Kidney tubule cell (primary cell): ENCODE measurements around the gene LRCH4.
A peak's percentile ranks its signal among the peaks of the same experiment; 100 is the strongest.
"Not testable (repeated sequence)": the region's sequence is repeated elsewhere in the genome, so short reads cannot be mapped to it uniquely, and the experiment has no call there.

ENCODE experiments used
- DNase-seq: peaks from one replicate; pipeline ENCODE4 v3.0.0-alpha.2; 2018; ENCODE audit warnings: low spot score

LRCH4 gene

DNA sequence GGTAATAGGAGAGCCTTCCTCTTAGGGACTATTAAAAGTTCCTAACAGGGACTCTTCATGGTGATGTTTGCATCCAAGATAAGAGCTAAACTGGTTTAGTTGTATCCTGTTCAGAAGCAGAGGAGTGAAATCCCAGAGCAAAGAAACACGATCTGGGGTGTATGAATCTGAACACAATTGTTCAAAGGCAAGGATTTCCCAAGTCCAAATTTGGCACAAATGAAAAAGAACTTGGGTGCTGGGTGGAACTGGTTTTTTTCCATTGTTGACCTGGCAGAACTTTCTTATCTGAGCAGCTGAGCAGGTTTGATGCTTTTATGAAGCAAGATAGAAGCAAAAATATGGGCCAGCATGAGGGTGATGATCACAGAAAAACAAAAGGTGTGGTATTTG is 41.0 kb downstream of the LRCH4 start:
- no peak for DNase-seq

DNA sequence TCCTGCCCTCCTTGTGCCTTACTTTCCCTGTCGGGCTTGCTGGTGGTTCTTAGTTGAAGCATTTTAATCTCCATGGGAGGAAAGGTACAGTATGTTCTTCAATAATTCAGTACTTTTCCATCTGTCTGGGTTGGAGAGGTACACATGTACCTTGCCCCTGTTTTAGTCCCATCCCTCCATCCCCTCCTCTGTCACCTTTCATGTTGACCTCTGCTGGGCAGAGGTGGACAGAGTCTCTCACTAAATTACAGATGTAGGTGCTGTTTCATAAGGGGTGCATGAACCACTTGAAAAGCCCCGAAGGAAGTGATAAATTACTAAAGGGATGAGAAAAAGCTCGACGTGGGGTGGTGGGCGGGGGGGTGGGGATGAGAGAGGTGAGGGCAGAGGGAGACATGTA is 41.5 kb downstream of the LRCH4 start:
- no peak for DNase-seq

DNA sequence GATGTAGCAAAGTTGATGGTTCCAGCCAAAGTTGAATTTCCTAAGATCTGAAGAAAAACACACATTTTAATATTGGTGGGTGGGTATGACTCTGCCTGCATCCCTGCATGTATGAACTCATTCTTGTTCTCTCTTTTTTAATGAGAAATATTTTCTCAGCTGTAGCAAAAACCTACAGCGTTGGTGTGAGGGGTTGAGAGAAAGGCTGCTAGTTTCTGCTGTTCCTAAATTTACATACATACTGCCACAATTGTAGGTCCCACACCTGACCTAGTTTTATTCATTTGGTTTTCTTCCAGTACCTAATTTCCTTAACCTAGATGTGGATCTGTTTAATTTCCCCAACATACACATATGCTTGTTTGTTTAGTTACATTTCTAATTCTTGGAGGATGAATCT is 42.3 kb downstream of the LRCH4 start:
- no peak for DNase-seq

DNA sequence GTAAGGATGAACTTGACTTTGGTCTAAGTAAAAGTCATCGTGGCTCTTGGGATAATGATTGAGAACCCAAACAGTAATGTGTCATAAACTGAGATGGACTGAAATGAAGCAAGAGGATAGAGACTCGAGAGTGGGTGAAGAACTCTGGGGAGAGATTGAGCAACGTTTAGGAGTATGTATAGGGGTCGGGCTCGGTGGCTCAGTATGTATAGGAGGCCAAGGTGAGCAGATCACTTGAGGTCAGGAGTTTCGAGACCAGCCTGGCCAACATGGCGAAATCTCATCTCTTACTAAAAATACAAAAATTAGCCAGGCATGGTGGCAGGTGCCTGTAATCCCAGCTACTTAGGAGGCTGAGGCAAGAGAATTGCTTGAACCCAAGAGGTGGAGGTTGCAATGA is 44.6 kb downstream of the LRCH4 start:
- not testable (repeated sequence) for DNase-seq

GRCh38 chr7:100540073-100540723 is 45.7 kb downstream of the LRCH4 start:
- peak; percentile 83 for DNase-seq

DNA sequence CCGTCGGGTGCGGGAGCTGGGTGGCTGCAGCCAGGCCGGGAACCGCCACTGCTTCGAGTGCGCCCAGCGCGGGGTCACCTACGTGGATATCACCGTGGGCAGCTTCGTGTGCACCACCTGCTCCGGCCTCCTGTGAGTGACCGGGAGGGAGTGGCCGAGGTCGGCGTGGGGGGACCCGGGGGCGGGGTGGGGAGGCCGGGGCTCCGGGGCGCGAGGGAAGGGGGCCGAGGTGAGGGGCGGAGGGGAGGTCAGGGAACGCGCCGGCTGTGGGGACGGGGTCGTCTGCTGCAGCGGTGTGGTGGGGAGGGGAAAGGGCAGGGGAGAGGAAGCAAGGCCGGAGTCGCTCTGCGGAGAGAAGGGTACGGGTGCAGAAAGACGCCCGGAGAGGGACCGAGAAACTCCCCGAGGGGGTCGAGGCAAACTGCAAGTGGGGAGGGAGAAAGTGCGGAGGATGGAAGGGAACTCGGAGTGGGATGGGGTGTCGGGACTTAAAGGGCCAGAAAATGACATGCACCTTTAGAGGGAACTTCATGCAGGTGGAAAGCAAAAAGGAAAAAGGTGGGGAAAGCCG is 46.4 kb downstream of the LRCH4 start:
- no peak for DNase-seq

- DNase-seq, result peak; percentile 100
These were observed 47.1 kb downstream of the LRCH4 start, which contains the start of gene AGFG2 for GRCh38 chr7:100538654-100539435. Gene AGFG2, plus strand, starts transcription at chr7:100539203. Its CDS starts 144 bp downstream, at chr7:100539347.

DNA sequence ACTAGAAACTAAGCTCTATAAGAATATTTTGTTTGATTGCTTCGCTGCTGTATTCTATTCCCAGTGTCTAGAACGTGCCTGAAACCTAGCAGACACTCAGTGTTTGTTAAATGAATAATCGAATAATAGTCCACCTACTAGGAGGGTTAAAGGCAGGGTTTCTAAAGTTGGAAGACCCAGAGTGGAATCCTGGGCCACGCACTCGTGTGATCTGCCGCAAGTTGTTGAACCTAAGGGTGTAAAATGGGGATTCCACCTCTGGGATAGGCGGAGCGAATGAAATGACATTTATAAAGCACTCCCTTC is 47.6 kb downstream of the LRCH4 start:
- DNase-seq, result no peak

GRCh38 chr7:100536695-100537094 is 49.2 kb downstream of the LRCH4 start:
- not testable (repeated sequence) for DNase-seq

DNA sequence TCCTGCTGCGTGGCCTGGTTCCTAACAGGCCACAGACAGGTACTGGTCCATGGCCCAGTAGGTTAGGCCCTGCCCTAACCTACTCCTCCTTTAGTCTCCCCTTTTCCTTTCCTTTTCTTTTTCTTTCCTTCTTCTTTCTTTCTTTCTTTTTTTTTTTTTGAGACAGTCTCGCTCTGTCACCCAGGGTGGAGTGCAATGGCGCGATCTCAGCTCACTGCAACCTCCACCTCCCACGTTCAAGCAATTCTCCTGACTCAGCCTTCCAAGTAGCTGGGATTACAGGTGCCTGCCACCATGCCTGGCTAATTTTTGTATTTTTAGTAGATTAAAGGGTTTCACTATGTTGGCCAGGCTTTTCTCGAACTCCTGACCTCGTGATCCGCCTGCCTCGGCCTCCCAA is 49.9 kb downstream of the LRCH4 start:
- DNase-seq, result not testable (repeated sequence)

DNA sequence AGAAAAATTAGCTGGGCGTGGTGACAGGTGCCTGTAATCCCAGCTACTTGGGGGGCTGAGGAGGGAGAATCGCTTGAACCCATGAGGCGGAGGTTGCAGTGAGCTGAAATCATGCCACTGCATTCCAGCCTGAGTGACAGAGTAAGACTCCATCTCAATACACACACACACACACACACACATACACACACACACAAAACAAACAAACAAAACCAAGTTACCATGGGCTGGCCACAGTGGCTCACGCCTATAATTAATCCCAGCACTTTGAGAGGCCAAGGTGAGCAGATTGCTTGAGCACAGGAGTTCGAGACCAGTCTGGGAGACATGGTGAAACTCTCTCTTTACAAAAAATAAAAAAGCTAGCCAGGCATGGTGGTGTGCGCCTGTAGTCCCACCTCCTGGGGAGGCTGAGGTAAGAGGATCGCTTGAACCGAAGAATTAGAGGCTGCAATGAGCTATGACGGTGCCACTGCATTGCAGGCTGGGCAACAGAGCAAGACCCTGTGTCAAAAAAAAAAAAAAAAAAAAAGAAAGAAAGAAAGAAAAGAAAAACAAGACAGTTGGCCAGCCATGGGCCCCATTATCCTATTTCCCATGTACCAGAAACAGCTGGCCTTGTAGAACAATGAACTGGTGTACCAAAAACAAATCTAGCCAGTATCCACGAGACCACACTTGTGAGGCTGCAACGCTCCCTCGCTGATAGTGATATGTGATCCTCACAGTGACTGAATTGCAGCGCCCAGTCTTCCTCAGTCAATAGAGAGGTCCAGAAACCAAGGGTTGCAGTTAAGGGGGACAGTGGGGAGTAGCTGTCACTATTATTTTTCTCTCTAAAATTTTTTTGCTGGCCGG is 53.5 kb downstream of the LRCH4 start:
- DNase-seq, result no peak

GRCh38 chr7:100528108-100528866 is 57.6 kb downstream of the LRCH4 start:
- DNase-seq, result not testable (repeated sequence)
